ENCODE measurements around the gene FAM47E. TPM values are rescaled to one million over a fixed set of nuclear protein-coding genes. Genes with fewer than 3 reads are reported as not detected.
"Not testable (repeated sequence)": the region's sequence is repeated elsewhere in the genome, so short reads cannot be mapped to it uniquely, and the experiment has no call there.

FAM47E gene
- total RNA-seq, 1 donor from 2014 or later, result not detected

- peaks cover 14% of the 10 kb centered on the region for H3K27me3 Mint-ChIP-seq (ENCODE audit: insufficient read depth)
- intact Hi-C loops (cut with micrococcal nuclease), result no loop called here
- H3K4me3 Mint-ChIP-seq, result no peak overlapping the region
- no peak for DNase-seq (ENCODE audit: low spot score)
- no peaks in the 10 kb centered on the region for H3K36me3 Mint-ChIP-seq (ENCODE audit: low read depth)
- H3K4me1 Mint-ChIP-seq (ENCODE audit: low read depth), result no peaks in the 10 kb centered on the region
- H3K27ac Mint-ChIP-seq, result no peak overlapping the region
- peaks cover 5% of the 10 kb centered on the region for H3K9me3 Mint-ChIP-seq
These were observed 16.9 kb upstream of the FAM47E start for GRCh38 chr4:76234679-76235044.

GRCh38 chr4:76235407-76235806 is 16.1 kb upstream of the FAM47E start:
- no peak overlapping the region for H3K4me3 Mint-ChIP-seq
- H3K36me3 Mint-ChIP-seq (ENCODE audit: low read depth), result no peaks in the 10 kb centered on the region
- DNase-seq (ENCODE audit: low spot score), result no peak
- H3K9me3 Mint-ChIP-seq, result peaks cover 5% of the 10 kb centered on the region
- peaks cover 16% of the 10 kb centered on the region for H3K27me3 Mint-ChIP-seq (ENCODE audit: insufficient read depth)
- H3K27ac Mint-ChIP-seq, result no peak overlapping the region
- H3K4me1 Mint-ChIP-seq (ENCODE audit: low read depth), result no peaks in the 10 kb centered on the region
- intact Hi-C loops (cut with micrococcal nuclease), result no loop called here

GRCh38 chr4:76235915-76236314 is 15.6 kb upstream of the FAM47E start:
- Mint-ChIP-seq H3K27ac (no peak overlapping the region), H3K27me3 (ENCODE audit: insufficient read depth) (peaks cover 19% of the 10 kb centered on the region), H3K9me3 (peaks cover 10% of the 10 kb centered on the region), H3K4me3 (no peak overlapping the region), H3K4me1 (ENCODE audit: low read depth) (no peaks in the 10 kb centered on the region), H3K36me3 (ENCODE audit: low read depth) (no peaks in the 10 kb centered on the region)
- DNase-seq (ENCODE audit: low spot score), result no peak
- intact Hi-C loops (cut with micrococcal nuclease), result no loop called here

GRCh38 chr4:76238236-76238635 is 13.3 kb upstream of the FAM47E start:
- H3K9me3 Mint-ChIP-seq, result peaks cover 12% of the 10 kb centered on the region
- intact Hi-C loops (cut with micrococcal nuclease), result no loop called here
- H3K27ac Mint-ChIP-seq, result no peak overlapping the region
- H3K27me3 Mint-ChIP-seq (ENCODE audit: insufficient read depth), result peaks cover 26% of the 10 kb centered on the region
- no peak overlapping the region for H3K4me3 Mint-ChIP-seq
- H3K4me1 Mint-ChIP-seq (ENCODE audit: low read depth), result no peaks in the 10 kb centered on the region
- H3K36me3 Mint-ChIP-seq (ENCODE audit: low read depth), result no peaks in the 10 kb centered on the region
- no peak for DNase-seq (ENCODE audit: low spot score)

GRCh38 chr4:76238701-76239100 is 12.8 kb upstream of the FAM47E start:
- Mint-ChIP-seq H3K36me3 (ENCODE audit: low read depth) (no peaks in the 10 kb centered on the region), H3K4me1 (ENCODE audit: low read depth) (no peaks in the 10 kb centered on the region), H3K27me3 (ENCODE audit: insufficient read depth) (peaks cover 30% of the 10 kb centered on the region), H3K4me3 (no peak overlapping the region), H3K9me3 (peaks cover 12% of the 10 kb centered on the region), H3K27ac (no peak overlapping the region)
- intact Hi-C loops (cut with micrococcal nuclease), result no loop called here
- no peak for DNase-seq (ENCODE audit: low spot score)

GRCh38 chr4:76240236-76240635 is 11.3 kb upstream of the FAM47E start:
- Mint-ChIP-seq H3K9me3 (peaks cover 12% of the 10 kb centered on the region), H3K4me1 (ENCODE audit: low read depth) (no peaks in the 10 kb centered on the region), H3K27me3 (ENCODE audit: insufficient read depth) (peaks cover 30% of the 10 kb centered on the region), H3K4me3 (no peak overlapping the region), H3K36me3 (ENCODE audit: low read depth) (no peaks in the 10 kb centered on the region), H3K27ac (no peak overlapping the region)
- intact Hi-C loops (cut with micrococcal nuclease), result no loop called here
- no peak for DNase-seq (ENCODE audit: low spot score)

- H3K9me3 Mint-ChIP-seq; H3K27ac Mint-ChIP-seq; H3K4me1 Mint-ChIP-seq (ENCODE audit: low read depth); H3K36me3 Mint-ChIP-seq (ENCODE audit: low read depth); intact Hi-C loops (cut with micrococcal nuclease); H3K4me3 Mint-ChIP-seq; DNase-seq (ENCODE audit: low spot score): not testable (repeated sequence)
- peaks cover 28% of the 10 kb centered on the region for H3K27me3 Mint-ChIP-seq (ENCODE audit: insufficient read depth)
These were observed 7.6 kb upstream of the FAM47E start for GRCh38 chr4:76243877-76244276.

GRCh38 chr4:76246025-76246424 is 5.5 kb upstream of the FAM47E start:
- peaks cover 36% of the 10 kb centered on the region for H3K27me3 Mint-ChIP-seq (ENCODE audit: insufficient read depth)
- peaks cover under 1% of the 10 kb centered on the region for H3K9me3 Mint-ChIP-seq
- no peak for DNase-seq (ENCODE audit: low spot score)
- H3K4me3 Mint-ChIP-seq, result no peak overlapping the region
- no peak overlapping the region for H3K27ac Mint-ChIP-seq
- H3K36me3 Mint-ChIP-seq (ENCODE audit: low read depth), result no peaks in the 10 kb centered on the region
- H3K4me1 Mint-ChIP-seq (ENCODE audit: low read depth), result peaks cover 3% of the 10 kb centered on the region
- intact Hi-C loops (cut with micrococcal nuclease), result no loop called here

- intact Hi-C loops (cut with micrococcal nuclease), result no loop called here
- Mint-ChIP-seq H3K36me3 (ENCODE audit: low read depth) (no peaks in the 10 kb centered on the region), H3K4me1 (ENCODE audit: low read depth) (peaks cover 8% of the 10 kb centered on the region), H3K9me3 (no peaks in the 10 kb centered on the region), H3K4me3 (no peak overlapping the region), H3K27me3 (ENCODE audit: insufficient read depth) (peaks cover 36% of the 10 kb centered on the region), H3K27ac (no peak overlapping the region)
- DNase-seq (ENCODE audit: low spot score), result no peak
These were observed 4.7 kb upstream of the FAM47E start for GRCh38 chr4:76246852-76247251.

GRCh38 chr4:76250962-76251361 is 559 bp upstream of the FAM47E start:
- H3K27ac Mint-ChIP-seq, result no peak overlapping the region
- intact Hi-C loops (cut with micrococcal nuclease), result loop anchor here (5.0 kb wide), 1 partner anchor 51 kb away; no protein-coding TSS in a partner anchor
- H3K36me3 Mint-ChIP-seq (ENCODE audit: low read depth), result no peaks in the 10 kb centered on the region
- H3K4me3 Mint-ChIP-seq, result peak overlapping the region; percentile 77
- peaks cover 8% of the 10 kb centered on the region for H3K4me1 Mint-ChIP-seq (ENCODE audit: low read depth)
- no peaks in the 10 kb centered on the region for H3K9me3 Mint-ChIP-seq
- H3K27me3 Mint-ChIP-seq (ENCODE audit: insufficient read depth), result peaks cover 53% of the 10 kb centered on the region
- no peak for DNase-seq (ENCODE audit: low spot score)

GRCh38 chr4:76252271-76252653 is 741 bp downstream of the FAM47E start:
- H3K4me3 Mint-ChIP-seq, result no peak overlapping the region
- H3K27ac Mint-ChIP-seq, result no peak overlapping the region
- intact Hi-C loops (cut with micrococcal nuclease), result loop anchor here (5.0 kb wide), 1 partner anchor 50 kb away; no protein-coding TSS in a partner anchor

GRCh38 chr4:76253511-76253910 is 2.0 kb downstream of the FAM47E start:
- H3K9me3 Mint-ChIP-seq, result no peaks in the 10 kb centered on the region
- no peak overlapping the region for H3K27ac Mint-ChIP-seq
- H3K4me1 Mint-ChIP-seq (ENCODE audit: low read depth), result peaks cover 8% of the 10 kb centered on the region
- no peak for DNase-seq (ENCODE audit: low spot score)
- no peaks in the 10 kb centered on the region for H3K36me3 Mint-ChIP-seq (ENCODE audit: low read depth)
- peaks cover 50% of the 10 kb centered on the region for H3K27me3 Mint-ChIP-seq (ENCODE audit: insufficient read depth)
- no peak overlapping the region for H3K4me3 Mint-ChIP-seq
- intact Hi-C loops (cut with micrococcal nuclease), result loop anchor here (5.0 kb wide), 1 partner anchor 49 kb away; no protein-coding TSS in a partner anchor

More at GRCh38 chr4:76252271-76252653, 741 bp downstream of the FAM47E start:
- peaks cover 55% of the 10 kb centered on the region for H3K27me3 Mint-ChIP-seq (ENCODE audit: insufficient read depth)
- no peaks in the 10 kb centered on the region for H3K36me3 Mint-ChIP-seq (ENCODE audit: low read depth)
- H3K9me3 Mint-ChIP-seq, result no peaks in the 10 kb centered on the region
- no peak for DNase-seq (ENCODE audit: low spot score)
- peaks cover 8% of the 10 kb centered on the region for H3K4me1 Mint-ChIP-seq (ENCODE audit: low read depth)

GRCh38 chr4:76256032-76256431 is 4.5 kb downstream of the FAM47E start:
- peaks cover 5% of the 10 kb centered on the region for H3K4me1 Mint-ChIP-seq (ENCODE audit: low read depth)
- H3K9me3 Mint-ChIP-seq, result no peaks in the 10 kb centered on the region
- H3K36me3 Mint-ChIP-seq (ENCODE audit: low read depth), result no peaks in the 10 kb centered on the region
- no peak overlapping the region for H3K4me3 Mint-ChIP-seq
- intact Hi-C loops (cut with micrococcal nuclease), result no loop called here
- peaks cover 39% of the 10 kb centered on the region for H3K27me3 Mint-ChIP-seq (ENCODE audit: insufficient read depth)
- no peak for DNase-seq (ENCODE audit: low spot score)
- H3K27ac Mint-ChIP-seq, result no peak overlapping the region

GRCh38 chr4:76256968-76257367 is 5.4 kb downstream of the FAM47E start:
- intact Hi-C loops (cut with micrococcal nuclease), result no loop called here
- Mint-ChIP-seq H3K36me3 (ENCODE audit: low read depth) (no peaks in the 10 kb centered on the region), H3K4me1 (ENCODE audit: low read depth) (no peaks in the 10 kb centered on the region), H3K9me3 (no peaks in the 10 kb centered on the region), H3K4me3 (no peak overlapping the region), H3K27me3 (ENCODE audit: insufficient read depth) (peaks cover 35% of the 10 kb centered on the region), H3K27ac (no peak overlapping the region)
- no peak for DNase-seq (ENCODE audit: low spot score)
